Pancreas (tissue), 10 donors: ENCODE measurements around the gene GALNT13. TPM values are rescaled to one million over a fixed set of nuclear protein-coding genes. Genes with fewer than 3 reads are reported as not detected.

Source experiments
- ATAC-seq, 4 donors: fragments of 200-7000 bp; cut with Tn5 transposase; one replicate each; pipeline versions ENCODE4 v1.8.0 to v1.9.1; 2020; ENCODE audit warnings: mild to moderate bottlenecking in 4 of 4, moderate library complexity in 4 of 4
- DNase-seq, 6 donors: peaks; one replicate each; pipeline ENCODE4 v3.0.0-alpha.2; 2020
- FAIRE-seq: peaks from 2 replicates; lab custom pipeline; 2012; peaks lifted over from hg19 to GRCh38; lab: Jason Lieb, UNC
- H3K27ac ChIP-seq, 4 donors: fragments of 200-600 bp; sonication (generic); 1 replicate in 3 of 4; 2 replicates in 1 of 4; pipeline versions ENCODE4 v1.5.0 to v1.8.0; 2020
- H3K27me3 ChIP-seq, 4 donors: fragments of 200-600 bp; one replicate each; pipeline ENCODE4 v1.8.0; 2021
- H3K36me3 ChIP-seq, 3 donors: fragments of 200-600 bp; sonication (generic) in 1 of 3; one replicate each; pipeline versions ENCODE4 v1.5.0 to v1.8.0; 2020 to 2021
- H3K4me1 ChIP-seq, 3 donors: fragments of 200-600 bp; one replicate each; pipeline ENCODE4 v1.8.0; 2021
- H3K4me3 ChIP-seq, 4 donors: fragments of 200-600 bp; sonication (generic) in 2 of 4; one replicate each; pipeline versions ENCODE4 v1.5.0 to v1.8.0; 2020 to 2021
- H3K9me3 ChIP-seq, 4 donors: fragments of 200-600 bp; one replicate each; pipeline ENCODE4 v1.8.0; 2021
- WGBS, 2 donors: extraction: QIAGEN DNeasy Blood & Tissue Kit; methylation state at CpG; one replicate each; pipeline ENCODE4 v1.1.7; 2013; 5-methylcytosine and 5-hydroxymethylcytosine counted together
- intact Hi-C, 3 donors: fragments of 100-400 bp; cut with DNase I; formaldehyde crosslinking; loops; one replicate each; pipeline versions ENCODE4 v1.11.1 to v1.14.2; 2022
- polyA plus RNA-seq, 2 donors: library from polyadenylated mRNA; stranded (reverse); fragments of 200-250 nt; gene quantifications; one replicate each; pipeline ENCODE4 v1.2.3, GENCODE V29; 2013
- total RNA-seq, 6 donors: library from RNA; stranded (reverse); fragmentation: NEBNext Ultra II Directional in 4 of 6; extraction: Animal tissue kit (Norgen Biotek cat#: 25700) in 4 of 6; gene quantifications; one replicate each; pipeline versions ENCODE4 v1.2.1 to v1.2.4, GENCODE V29; 2021 to 2023
- TF ChIP-seq, protein P1 (sequence below), 4 donors: fragments of 200-600 bp; sonication (generic) in 3 of 4; IDR thresholded peaks; one replicate each; pipeline versions ENCODE4 v1.5.0 to v1.8.0; 2021; ENCODE audit warnings: antibody characterized with exemption in 4 of 4
- donor health status: healthy with polysubstance abuse.
- donor health status: DM: no; HTN: no; CAD: no; lungs with moderate emphysema.
- donor health status: DM: no; HTN: no; CAD: no.
- donor health status: control.
- donor health status: control.
- donor health status: Bipolar disorder and iron deficiency.
- donor health status: DM: yes; HTN: yes; CAD: no.
- donor health status: DM: no; HTN: no; CAD: no.
- donor health status: DM: no; HTN: no; CAD: no.
- donor health status: DM: yes; HTN: yes; CAD: no.

Gene GALNT13
- total and polyA plus RNA-seq, 8 donors, result 0.09 to 1.8 (median 0.74) TPM

DNA sequence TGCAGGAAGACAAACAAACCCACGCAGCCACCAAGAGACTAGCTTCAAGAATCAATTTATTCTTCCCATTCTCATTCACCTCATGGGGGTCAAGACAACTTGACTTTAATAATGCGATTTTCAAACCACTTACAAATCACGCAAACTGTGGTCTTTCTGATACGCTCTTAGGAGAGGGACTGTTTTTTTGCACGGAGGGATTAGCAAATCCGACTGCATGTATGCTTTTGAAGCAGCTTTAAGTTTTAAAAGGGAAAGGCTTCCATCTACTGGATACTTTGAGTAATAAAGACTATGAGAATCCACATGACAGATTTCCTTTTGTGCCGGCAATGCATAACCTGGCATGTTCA lies 503.8 kb downstream of the GALNT13 start:
- no peak for DNase-seq
- no peak overlapping the region for H3K27ac ChIP-seq
- 2 to 3% methylated on average over 7 of the region's 7 CpGs for WGBS, 2 donors
- no peaks in the 10 kb centered on the region for H3K27me3 ChIP-seq
- H3K4me3 ChIP-seq, result peak overlapping the region in 1 of 4 donors; percentile 2
- ATAC-seq, result peak; percentile 46 to 87 (median 72)
- intact Hi-C loops, result no loop called here
- H3K36me3 ChIP-seq, result no peaks in the 10 kb centered on the region
- TF ChIP-seq, protein P1, sequence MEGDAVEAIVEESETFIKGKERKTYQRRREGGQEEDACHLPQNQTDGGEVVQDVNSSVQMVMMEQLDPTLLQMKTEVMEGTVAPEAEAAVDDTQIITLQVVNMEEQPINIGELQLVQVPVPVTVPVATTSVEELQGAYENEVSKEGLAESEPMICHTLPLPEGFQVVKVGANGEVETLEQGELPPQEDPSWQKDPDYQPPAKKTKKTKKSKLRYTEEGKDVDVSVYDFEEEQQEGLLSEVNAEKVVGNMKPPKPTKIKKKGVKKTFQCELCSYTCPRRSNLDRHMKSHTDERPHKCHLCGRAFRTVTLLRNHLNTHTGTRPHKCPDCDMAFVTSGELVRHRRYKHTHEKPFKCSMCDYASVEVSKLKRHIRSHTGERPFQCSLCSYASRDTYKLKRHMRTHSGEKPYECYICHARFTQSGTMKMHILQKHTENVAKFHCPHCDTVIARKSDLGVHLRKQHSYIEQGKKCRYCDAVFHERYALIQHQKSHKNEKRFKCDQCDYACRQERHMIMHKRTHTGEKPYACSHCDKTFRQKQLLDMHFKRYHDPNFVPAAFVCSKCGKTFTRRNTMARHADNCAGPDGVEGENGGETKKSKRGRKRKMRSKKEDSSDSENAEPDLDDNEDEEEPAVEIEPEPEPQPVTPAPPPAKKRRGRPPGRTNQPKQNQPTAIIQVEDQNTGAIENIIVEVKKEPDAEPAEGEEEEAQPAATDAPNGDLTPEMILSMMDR (IDR thresholded peaks at IDR 0.05), result peak in 1 of 4 donors; percentile 15
- no peaks in the 10 kb centered on the region for H3K9me3 ChIP-seq
- FAIRE-seq, result no peak
- no peaks in the 10 kb centered on the region for H3K4me1 ChIP-seq

DNA sequence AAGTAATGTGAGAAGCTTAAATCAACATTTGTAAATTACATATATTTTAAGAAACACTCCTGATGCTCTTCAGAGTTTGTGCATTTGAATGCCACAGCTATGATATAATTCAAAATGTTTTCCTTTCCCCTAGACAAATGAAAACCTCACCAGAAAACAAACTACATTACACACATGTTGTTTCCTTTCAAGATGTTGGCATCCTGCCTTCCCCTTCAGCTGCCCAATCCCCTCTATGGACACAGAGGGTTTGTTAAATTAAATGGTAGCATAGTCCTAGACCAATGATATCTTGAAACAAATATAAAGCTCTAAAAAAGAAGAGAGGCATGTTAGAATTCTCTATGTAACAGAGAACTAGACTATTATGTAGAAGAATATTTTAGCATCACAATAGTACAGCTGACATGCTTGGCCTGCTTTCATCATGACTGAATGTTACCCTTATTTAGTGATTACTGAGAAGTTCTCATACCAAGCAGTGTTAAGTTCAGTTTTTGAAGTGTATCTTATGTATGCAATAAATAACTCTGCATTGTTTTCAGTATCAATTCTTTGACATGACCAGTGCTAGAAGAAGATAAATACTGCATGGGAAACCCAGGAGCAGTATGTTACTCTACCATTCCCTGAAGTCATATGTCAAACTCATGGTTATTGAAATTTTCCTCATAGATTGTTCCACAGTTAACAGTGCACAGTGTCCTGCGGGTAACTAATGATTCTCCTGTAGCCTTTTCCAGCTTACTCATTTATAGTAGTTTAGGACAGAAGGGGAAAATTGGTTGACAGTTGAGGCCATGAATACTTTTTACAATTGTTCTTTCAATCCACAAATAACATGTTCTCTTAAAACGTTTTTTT lies 510.4 kb downstream of the GALNT13 start:
- no peak for ATAC-seq
- H3K4me1 ChIP-seq, result no peaks in the 10 kb centered on the region
- no peak overlapping the region for H3K27ac ChIP-seq
- WGBS, 2 donors, result 40 to 44% methylated on average over 2 of the region's 2 CpGs
- TF ChIP-seq, protein P1 (IDR thresholded peaks at IDR 0.05), result no peak
- FAIRE-seq, result no peak
- intact Hi-C loops, result no loop called here
- no peak for DNase-seq
- H3K27me3 ChIP-seq, result no peaks in the 10 kb centered on the region
- no peak overlapping the region for H3K4me3 ChIP-seq
- H3K36me3 ChIP-seq, result no peaks in the 10 kb centered on the region
- no peaks in the 10 kb centered on the region for H3K9me3 ChIP-seq

DNA sequence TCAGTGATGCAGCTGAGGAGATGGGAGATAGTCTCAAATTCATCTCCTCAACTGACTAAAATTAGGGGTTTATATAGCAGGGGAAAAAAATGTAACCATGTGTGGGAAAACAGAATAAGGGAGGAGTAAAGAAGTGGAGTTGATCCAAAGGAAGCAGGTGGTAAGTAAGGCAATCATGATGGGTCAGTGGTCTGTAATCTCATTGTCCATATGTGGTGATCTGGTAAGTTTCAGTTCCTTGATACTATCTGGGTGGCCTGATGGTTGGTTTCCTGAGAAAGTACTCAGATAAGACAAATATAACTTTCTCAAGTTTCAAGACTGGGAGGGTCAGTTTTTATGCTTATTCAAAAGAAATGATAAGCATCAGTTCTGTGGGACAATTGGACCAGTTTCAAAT lies 514.5 kb downstream of the GALNT13 start:
- Histone ChIP-seq H3K27me3 (no peaks in the 10 kb centered on the region), H3K36me3 (no peaks in the 10 kb centered on the region), H3K9me3 (no peaks in the 10 kb centered on the region), H3K4me3 (no peak overlapping the region), H3K4me1 (no peaks in the 10 kb centered on the region), H3K27ac (no peak overlapping the region)
- no peak for DNase-seq
- no peak for ATAC-seq
- no peak for FAIRE-seq
- TF ChIP-seq, protein P1 (IDR thresholded peaks at IDR 0.05), result no peak
- intact Hi-C loops, result no loop called here

DNA sequence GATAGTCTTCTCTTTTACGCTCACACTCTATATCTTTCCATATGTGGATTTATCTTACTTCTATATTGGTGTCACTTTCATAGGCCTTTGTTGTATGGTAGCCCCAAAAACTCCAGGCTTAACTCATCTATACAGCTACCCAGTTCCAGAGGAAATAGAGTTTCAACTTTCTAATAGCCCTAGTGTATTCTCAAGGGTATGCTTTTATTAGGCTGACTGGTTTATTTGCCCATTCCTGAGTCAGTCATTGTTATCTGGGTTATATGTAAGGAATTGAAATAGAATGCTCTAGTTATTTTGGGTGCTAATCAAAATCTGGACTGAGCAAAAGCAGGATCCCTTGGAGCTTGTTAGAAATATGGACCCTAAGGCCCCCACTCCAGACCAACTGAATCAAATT lies 519.3 kb downstream of the GALNT13 start:
- TF ChIP-seq, protein P1 (IDR thresholded peaks at IDR 0.05), result no peak
- Histone ChIP-seq H3K9me3 (no peaks in the 10 kb centered on the region), H3K27me3 (no peaks in the 10 kb centered on the region), H3K4me1 (no peaks in the 10 kb centered on the region), H3K4me3 (no peak overlapping the region), H3K36me3 (no peaks in the 10 kb centered on the region), H3K27ac (no peak overlapping the region)
- intact Hi-C loops, result no loop called here
- FAIRE-seq (no peak), ATAC-seq (no peak), DNase-seq (no peak)
- WGBS, 2 donors, result 99 to 100% methylated on average over 1 of the region's 1 CpG

DNA sequence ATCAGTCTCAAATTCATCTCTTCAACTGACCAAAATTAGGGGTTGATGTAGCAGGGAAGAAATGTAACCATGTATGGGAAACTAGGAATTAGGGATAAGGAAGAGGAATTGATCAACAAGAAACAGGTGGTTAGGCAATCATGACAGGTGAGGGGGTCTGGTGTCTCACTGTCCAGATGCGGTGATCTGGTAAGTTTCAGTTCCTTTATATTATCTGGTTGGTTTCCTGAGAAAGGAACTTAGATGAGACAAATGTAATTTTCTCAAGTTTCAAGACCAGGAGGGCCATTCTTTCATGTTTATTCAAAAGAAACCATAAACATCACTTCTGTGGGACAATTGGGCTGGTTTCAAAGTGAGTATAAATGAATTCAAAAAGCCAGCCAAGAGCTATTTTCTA lies 520.5 kb downstream of the GALNT13 start:
- no peak for ATAC-seq
- no peak overlapping the region for H3K27ac ChIP-seq
- H3K27me3 ChIP-seq, result no peaks in the 10 kb centered on the region
- DNase-seq, result no peak
- H3K9me3 ChIP-seq, result no peaks in the 10 kb centered on the region
- no peak for FAIRE-seq
- TF ChIP-seq, protein P1 (IDR thresholded peaks at IDR 0.05), result no peak
- intact Hi-C loops, result no loop called here
- H3K36me3 ChIP-seq, result no peaks in the 10 kb centered on the region
- no peaks in the 10 kb centered on the region for H3K4me1 ChIP-seq
- no peak overlapping the region for H3K4me3 ChIP-seq
- 76 to 81% methylated on average over 1 of the region's 1 CpG for WGBS, 2 donors
